ENCODE results near the gene GNAZ. TPM values are rescaled to one million over a fixed set of nuclear protein-coding genes. Genes with fewer than 3 reads are reported as not detected.

Gene GNAZ
- total RNA-seq, 1 donor: 1.3 TPM

DNA sequence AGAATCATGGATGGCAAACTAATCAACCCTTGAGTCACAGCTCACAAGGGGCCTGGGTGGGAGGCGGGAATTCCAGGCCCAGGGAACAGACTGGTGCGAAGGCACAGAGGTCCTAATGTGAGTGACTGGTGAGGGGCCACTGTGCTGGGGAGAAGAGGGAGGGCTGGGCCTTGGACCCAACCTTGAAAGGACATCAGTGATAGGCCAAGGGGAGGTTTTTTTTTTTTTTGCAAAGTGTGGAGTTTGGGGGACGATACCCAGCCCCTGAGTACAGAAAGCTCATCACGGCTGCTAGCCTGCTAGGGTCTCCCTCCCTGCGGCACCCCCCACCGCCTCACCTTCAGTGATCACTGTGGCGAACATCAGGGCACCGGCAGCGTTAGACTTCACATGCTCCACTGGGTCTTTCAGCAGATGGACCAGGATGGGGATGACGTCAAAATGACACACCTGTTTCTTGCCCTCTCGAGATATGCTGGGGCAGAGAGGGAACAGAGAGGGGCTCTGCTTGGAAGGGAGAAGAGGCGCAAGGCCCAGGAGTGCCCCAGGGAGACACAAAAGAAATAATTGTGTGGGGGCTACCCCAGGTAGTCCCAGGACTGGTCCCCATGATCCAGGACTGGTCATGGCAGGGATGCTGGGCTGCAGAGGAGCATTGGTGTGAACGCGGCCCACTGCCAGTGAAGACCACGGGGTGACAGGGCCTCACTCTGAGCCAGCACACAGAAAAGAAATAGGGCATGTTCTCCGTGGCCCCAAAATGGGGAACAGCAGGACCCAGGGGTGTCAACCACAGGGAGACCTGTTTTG lies 8.6 kb upstream of the GNAZ start:
- no peak for DNase-seq (ENCODE audit: low read depth)
- TF ChIP-seq, protein P1, sequence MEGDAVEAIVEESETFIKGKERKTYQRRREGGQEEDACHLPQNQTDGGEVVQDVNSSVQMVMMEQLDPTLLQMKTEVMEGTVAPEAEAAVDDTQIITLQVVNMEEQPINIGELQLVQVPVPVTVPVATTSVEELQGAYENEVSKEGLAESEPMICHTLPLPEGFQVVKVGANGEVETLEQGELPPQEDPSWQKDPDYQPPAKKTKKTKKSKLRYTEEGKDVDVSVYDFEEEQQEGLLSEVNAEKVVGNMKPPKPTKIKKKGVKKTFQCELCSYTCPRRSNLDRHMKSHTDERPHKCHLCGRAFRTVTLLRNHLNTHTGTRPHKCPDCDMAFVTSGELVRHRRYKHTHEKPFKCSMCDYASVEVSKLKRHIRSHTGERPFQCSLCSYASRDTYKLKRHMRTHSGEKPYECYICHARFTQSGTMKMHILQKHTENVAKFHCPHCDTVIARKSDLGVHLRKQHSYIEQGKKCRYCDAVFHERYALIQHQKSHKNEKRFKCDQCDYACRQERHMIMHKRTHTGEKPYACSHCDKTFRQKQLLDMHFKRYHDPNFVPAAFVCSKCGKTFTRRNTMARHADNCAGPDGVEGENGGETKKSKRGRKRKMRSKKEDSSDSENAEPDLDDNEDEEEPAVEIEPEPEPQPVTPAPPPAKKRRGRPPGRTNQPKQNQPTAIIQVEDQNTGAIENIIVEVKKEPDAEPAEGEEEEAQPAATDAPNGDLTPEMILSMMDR (IDR thresholded peaks at IDR 0.05; ENCODE audit: insufficient read depth, low read length): no peak
- H3K4me3 ChIP-seq (ENCODE audit: low read depth, low read length): no peak overlapping the region

DNA sequence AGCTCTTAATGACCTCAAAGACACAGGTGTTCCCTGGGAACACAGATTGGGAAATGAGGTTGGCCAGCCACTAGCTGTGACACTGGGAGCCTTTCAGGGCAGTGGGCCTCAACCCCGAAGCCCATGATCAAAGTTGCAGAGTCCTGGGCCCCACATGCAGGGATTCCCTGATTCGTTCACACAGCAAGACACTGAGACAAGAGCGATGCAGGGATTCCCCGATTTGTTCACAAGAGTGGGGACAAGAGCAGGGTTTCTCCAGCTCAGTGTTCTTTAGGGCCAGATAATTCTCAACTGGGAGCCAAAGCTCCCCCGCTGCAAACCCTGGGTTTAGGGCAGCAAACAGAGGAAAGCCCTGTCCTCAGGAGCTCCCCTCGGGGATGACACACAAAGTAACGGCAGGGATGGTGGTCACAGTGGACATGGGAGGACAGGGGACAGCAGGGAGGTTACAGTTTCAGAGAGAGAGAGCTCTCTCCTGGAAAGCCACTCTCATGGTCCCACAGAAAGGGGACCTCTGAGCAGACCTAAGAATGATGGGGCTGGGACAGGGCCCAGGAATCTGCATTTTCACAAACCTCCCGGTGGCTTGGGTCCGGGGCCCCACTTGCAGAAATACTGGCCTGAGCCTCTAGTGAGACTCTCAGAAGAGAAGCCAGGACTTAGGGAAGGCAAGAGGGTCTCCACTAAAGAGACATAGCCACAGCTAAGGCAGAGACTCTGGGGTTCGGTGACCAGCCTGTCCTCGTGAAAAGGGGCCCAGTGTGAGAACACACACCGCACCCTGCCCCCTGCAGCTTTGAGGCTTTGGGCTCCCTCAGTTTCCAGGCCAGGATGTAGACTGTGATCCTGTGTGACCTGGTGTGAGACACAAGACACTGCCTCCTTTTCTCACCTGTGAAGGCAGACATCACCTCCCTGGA lies 7.4 kb upstream of the GNAZ start:
- no peak overlapping the region for H3K4me3 ChIP-seq (ENCODE audit: low read depth, low read length)
- TF ChIP-seq, protein P1 (IDR thresholded peaks at IDR 0.05; ENCODE audit: insufficient read depth, low read length): no peak
- no peak for DNase-seq (ENCODE audit: low read depth)

DNA sequence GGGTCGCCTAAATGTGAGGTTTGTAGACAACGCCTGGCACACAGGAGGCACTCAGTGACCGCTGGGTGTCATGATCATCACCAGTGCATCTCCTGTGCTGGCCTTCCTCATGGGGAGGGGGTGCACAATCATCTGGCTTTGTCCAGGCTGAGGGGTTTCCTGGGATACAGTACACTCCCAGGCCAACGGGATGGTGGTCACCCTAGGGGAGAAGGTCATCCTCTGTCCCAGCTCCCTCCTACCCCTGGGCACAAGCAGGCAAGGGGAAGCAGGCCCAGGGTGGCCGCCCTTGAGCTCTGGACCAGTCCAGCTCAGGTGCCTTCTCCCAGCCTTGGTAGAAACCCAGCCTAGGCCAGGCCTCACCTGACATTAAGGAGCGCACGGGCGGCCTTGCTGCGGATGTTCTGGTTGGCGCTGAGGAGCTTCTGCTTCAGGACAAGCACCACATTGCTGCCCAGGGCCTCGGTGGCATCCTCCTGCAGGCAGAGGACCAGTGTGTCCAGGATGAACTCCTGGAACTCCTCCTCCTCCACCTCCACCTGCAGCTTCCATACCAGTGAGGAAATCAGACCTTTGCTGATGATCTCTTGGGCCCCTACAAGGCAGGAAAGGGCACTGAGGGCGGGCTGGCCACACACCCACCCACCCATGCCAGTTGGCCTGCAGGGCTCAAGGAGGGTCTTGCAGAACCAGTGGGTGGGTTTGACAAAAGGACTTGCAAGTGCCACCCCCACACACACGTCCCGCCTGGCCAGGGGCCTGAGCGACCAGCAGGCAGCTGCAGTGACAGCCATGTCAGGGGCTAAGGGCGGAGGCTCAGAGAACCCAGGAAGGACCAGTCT lies 6.6 kb upstream of the GNAZ start:
- TF ChIP-seq, protein P1 (IDR thresholded peaks at IDR 0.05; ENCODE audit: insufficient read depth, low read length): no peak

DNA sequence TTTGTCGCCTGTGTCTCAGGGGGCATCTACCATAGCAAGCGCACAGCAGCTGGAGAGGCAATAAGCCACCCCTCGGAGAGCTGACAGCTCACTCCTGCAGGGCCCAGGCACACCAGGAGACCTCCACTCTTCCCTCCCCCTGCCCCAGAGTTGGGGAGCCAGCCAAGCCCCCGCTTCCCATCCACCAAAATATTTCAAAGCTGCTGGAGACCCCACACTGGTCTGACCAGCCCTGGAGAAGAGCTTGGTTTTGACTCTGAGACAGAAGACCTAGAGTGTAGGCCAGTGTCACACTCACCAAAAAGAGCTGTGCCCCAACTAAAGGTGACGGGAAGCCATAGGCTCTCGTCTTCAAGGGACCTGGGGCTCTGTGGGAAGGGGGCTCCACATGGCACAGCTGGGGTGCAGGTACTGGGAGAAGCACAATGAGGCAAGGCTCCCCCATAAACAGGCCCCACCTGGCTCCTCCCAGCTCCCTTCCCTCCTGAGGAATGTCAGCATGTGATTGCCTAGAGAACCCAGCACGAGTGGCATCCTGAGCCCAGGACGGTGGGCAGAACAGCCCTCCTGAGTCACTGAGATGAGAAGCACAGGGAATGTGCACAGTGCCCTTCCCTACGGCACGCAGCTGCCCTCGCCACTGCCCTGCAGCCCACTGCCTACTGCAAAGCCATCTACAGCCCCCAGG lies 5.8 kb upstream of the GNAZ start:
- DNase-seq (ENCODE audit: low read depth): no peak
- H3K4me3 ChIP-seq (ENCODE audit: low read depth, low read length): no peak overlapping the region
- TF ChIP-seq, protein P1 (IDR thresholded peaks at IDR 0.05; ENCODE audit: insufficient read depth, low read length): no peak

More for the DNA sequence above, 6.6 kb upstream of the GNAZ start:
- no peak for DNase-seq (ENCODE audit: low read depth)
- H3K4me3 ChIP-seq (ENCODE audit: low read depth, low read length): no peak overlapping the region

DNA sequence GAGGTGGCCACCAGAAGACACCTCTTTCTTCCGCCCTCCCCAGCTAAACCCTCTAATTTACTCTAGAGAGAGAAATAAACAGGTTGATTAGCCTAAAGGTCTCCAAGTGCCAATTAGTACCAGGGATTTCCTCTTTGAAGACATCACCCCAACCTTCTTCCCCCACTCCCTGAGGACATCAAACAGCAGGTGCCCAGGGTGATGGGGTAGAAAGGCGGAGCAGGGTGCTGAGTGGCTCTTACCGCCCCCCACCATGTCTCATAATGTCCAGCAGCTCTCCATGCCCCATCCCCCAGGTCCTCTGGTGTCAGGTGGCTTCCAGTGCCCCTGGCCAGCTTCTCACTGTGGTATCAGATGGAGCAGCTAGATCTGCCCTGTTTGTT lies 5.3 kb upstream of the GNAZ start:
- DNase-seq (ENCODE audit: low read depth): no peak
- TF ChIP-seq, protein P1 (IDR thresholded peaks at IDR 0.05; ENCODE audit: insufficient read depth, low read length): no peak

More for the DNA sequence above, 5.3 kb upstream of the GNAZ start:
- H3K4me3 ChIP-seq (ENCODE audit: low read depth, low read length): no peak overlapping the region

Measured in fibroblast of the aortic adventitia (primary cell).